GM12872 (cell line): ENCODE data around the gene SLC47A1.

Experiments
- CTCF ChIP-seq: IDR thresholded peaks from 3 replicates; pipeline ENCODE4 v1.5.1; 2011; ENCODE audit warnings: low read depth, mild to moderate bottlenecking, low read length, moderate library complexity; ENCODE audit not compliant: insufficient read depth

Gene SLC47A1

GRCh38 chr17:19590451-19590850 lies 56.8 kb downstream of the SLC47A1 start:
- no peak for TF ChIP-seq CTCF

GRCh38 chr17:19590912-19591551 lies 57.4 kb downstream of the SLC47A1 start:
- TF ChIP-seq CTCF, result no peak

- no peak for TF ChIP-seq CTCF
These were observed 58.7 kb downstream of the SLC47A1 start for GRCh38 chr17:19592316-19592715.

- no peak for TF ChIP-seq CTCF
These were observed 63.2 kb downstream of the SLC47A1 start for GRCh38 chr17:19596869-19597268.

DNA sequence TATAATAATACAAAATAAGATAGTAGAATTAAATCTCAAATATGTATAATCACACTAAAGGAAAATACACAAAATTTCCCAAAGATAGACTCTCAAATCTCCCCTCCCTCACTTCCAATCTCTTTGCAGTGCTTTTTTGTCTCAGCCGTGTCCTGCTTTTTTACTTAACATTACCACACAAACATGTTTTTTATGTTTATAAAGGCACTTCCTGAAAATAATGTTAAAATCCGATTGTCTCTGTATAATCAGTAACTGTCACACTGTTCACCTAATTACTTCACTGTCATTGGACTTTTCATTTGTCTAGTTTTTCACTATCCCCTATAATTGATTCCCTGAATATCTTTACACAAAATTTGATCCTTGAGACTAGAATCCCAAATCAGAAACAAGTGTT lies 76.7 kb downstream of the SLC47A1 start:
- no peak for TF ChIP-seq CTCF

- no peak for TF ChIP-seq CTCF
These were observed 77.2 kb downstream of the SLC47A1 start for GRCh38 chr17:19610879-19611278.

DNA sequence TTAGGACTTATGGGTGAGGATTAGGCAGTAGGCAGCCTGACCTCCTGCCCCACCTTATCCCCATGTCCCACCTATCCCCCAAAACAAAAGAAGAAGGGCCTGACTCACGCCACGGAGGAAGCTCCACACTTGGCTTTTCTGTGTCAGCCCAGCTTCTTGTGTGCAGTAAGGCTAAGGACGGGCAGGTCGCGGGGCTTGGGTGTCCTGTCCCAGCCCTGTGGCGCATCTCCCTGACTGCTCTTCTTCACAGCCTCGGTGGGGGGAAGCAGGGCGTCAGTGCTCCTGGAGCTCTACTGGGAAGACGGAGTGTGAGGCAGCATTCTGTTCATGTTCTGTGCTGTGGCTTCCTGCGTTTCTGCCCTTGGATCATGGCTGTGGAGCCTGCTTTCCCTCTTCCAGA lies 80.3 kb downstream of the SLC47A1 start:
- no peak for TF ChIP-seq CTCF

- TF ChIP-seq CTCF, result 0 out of 3 replicates have a peak, but pooled peaks have one; percentile 12
These were observed 81.2 kb downstream of the SLC47A1 start for GRCh38 chr17:19614900-19615299.
